NCI-H510A treated with DMSO at 0.1 percent for 48 hours (cell line): Measurements from ENCODE around the gene MED25.

Source experiments
- DNase-seq: peaks from one replicate; lab custom pipeline; 2025; lab: John Stamatoyannopoulos, UW

Gene MED25

GRCh38 chr19:49873834-49874233, 55.7 kb downstream of the MED25 start:
- DNase-seq, result no peak

DNA sequence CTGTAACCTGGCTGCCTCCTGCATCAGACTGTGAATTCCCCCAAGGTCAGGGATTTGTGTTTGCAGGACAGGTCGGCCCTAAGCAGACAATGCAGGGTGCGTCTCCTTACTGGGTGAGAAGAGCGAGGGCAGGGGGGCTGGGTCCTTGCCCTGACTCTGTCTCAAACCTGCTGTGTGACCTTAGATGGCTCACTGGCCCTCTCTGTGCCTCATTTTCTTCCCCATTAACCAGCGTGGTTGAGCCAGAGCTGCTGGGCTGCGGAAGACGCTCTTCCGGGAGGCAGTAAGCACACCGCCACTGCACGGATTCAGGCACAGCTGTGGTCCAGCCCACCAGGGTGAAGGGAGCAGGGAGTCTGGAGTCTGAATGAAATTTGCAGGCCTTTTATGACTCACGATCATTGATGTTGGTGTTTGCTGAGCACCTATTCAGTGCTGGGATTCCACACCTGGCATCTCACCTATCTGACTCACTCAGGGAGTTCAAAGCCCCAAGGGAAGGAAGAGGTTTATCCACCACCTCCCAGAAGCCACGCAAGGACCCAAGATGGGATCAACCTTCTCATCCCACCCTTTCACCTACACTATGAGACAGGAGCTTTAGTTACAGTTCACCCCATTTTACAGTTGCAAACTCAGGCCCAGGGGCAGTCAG, 56.5 kb downstream of the MED25 start:
- no peak for DNase-seq

DNA sequence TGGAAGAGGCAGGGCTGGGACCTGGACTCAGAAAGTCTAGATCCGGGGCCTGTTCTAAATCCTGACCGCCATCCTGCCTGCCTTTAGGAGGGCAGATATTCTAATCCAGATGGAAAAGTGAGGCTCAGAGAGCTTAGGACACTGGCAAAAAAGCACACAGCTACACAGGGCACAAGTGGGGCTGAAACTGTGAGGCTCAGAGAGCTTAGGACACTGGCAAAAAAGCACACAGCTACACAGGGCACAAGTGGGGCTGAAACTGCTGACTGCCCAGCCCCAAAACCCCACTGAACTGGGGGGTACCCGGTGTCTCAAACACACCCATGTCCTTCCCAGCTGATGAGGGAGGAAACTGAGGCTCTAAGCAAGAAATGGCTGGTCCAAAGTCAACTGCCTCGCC, 57.1 kb downstream of the MED25 start:
- no peak for DNase-seq

- peak; percentile 37 for DNase-seq
Observed at GRCh38 chr19:49875857-49876421, 57.9 kb downstream of the MED25 start.

- peak; percentile 97 for DNase-seq
Observed at GRCh38 chr19:49876422-49877019, 58.4 kb downstream of the MED25 start.

- peak; percentile 100 for DNase-seq
Observed at GRCh38 chr19:49877020-49877878, 59.2 kb downstream of the MED25 start, which contains the start of the genes AKT1S1 and TBC1D17. AKT1S1 (minus strand) TSS chr19:49877355; CDS start chr19:49873295, 4,060 bp downstream. TBC1D17 (plus strand) TSS chr19:49877702; CDS start chr19:49877724, 22 bp downstream.

DNA sequence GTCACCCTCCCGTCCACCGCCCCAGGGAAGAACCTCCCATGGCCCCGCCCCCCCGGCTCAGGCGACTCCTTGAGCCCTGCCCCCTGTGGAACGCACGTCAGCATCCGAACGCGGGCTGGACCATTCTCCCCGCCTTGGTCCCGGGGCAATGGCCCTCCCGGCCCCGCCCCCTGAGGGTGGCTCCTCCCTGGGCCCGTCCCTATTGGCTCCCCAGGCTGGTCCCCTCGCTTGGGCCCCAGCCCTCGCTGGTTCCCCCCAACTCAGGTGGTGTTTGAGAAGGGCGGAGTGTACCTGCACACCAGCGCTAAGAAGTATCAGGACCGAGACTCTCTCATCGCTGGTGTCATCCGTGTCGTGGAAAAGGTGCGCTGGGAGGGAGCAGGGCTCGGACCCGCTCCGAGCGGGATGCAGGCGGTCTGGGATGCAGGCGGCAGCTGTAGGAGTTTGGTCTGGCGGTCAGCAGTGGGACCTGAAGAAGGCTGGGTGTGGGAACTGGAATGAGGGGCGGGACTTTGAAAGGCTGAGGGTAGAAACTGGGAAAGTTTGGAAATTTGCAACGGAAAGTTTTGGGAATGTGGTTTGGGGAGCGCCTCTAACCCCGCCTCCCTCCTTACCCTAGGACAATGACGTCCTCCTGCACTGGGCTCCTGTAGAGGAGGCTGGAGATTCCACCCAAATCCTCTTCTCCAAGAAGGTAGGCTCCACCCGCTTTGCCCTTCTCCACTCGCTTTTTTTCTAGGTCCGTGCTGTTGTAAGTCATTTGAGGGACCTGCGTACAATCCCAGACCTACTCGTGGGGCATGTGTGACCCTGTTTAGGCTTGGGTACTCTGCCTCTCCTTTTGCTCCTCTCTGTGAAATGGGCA, 60.0 kb downstream of the MED25 start:
- peak; percentile 91 for DNase-seq

DNA sequence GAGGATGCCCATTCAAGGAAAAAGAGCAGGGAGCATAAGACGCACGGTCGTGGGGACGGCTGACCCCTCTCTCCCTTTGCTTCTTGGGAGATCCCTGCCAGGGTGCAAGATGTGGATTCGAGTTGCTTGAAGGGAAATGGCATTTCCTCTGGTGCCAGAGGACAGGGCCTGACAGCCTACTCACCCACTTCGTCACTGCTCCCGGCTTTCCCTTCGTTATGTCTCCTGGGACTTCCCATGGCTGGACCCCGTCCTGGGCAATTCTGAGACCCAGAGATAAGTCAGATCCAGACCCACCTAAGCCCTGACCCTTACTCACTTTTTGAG, 60.6 kb downstream of the MED25 start:
- DNase-seq, result no peak

DNA sequence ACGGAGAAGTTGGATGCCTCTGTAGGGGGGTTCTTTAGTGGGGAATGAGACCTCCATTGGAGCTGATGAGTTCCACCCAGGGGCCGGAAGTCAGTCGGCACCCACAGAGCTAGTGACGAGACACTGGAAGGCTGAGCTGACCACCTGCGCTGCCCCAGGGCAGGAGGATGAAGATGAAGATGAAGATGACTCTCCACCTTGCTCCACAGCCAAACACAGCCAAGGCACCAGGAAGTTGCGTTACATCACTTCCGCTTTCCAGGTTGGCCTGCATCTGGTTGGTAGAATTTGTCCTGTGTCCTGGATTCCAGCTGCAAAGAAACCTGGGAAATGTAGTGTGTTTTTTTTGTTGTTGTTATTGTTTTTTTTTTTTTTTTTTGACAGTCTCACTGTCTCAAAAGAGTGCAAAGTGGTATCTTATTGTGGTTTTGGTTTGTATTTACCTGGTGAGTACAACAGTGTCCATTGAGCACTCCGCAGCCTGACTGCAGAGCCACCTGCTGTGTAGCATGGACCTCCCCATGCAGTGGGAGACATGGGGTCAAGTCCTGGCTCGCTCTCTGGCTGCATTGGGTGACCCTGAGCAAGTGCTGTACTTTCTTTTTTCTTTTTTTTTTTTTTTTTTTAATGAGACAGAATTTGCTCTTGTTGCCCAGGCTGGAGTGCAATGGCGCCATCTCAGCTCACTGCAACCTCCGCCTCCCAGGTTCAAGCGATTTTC, 61.3 kb downstream of the MED25 start:
- no peak for DNase-seq

GRCh38 chr19:49880162-49880869, 62.2 kb downstream of the MED25 start:
- no peak for DNase-seq

DNA sequence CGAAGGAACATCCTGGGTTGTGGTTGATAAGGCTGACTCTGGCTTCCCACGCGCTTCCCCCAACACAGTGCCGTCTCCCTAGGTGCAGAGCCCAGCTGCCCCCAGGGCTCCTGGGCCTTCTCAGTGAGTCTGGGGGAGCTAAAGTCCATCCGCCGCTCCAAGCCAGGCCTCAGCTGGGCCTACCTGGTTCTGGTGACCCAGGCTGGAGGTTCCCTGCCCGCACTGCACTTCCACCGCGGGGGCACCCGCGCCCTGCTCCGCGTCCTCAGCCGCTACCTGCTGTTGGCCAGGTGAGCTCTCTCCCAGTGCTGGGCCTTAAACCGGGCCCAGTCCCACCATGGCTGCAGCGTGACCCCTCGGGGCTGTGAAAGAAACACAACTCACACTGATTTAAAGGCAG, 63.1 kb downstream of the MED25 start:
- DNase-seq, result no peak

DNA sequence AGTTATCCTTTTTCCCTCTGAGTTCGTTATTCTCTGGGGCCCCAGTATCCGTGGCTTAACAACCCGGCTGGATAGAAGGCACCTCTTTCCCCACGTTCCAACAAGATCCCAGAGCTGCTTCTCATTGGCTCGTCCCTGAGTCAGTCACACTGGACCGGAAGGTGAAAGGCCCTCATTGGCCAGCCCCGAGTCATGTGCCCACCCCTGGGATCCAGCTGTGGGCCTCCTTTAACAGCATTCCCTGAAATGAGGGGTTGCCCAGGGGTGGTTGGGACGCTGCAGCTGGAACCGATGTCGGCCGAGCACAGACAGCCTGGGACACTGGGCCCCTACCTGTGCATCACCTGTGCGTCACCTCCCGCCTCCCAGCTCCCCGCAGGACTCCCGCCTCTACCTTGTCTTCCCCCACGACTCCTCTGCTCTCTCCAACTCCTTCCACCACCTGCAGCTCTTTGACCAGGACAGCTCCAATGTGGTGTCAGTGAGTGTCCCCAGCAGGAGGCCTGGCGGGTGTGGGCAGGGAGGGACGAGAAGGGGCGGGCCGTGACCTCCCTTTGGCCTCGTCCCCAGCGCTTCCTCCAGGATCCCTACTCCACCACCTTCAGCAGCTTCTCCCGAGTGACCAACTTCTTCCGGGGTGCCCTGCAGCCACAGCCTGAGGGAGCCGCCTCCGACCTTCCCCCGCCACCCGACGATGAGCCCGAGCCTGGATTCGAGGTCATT, 63.7 kb downstream of the MED25 start:
- no peak for DNase-seq

GRCh38 chr19:49882643-49883042, 64.6 kb downstream of the MED25 start:
- DNase-seq, result no peak

DNA sequence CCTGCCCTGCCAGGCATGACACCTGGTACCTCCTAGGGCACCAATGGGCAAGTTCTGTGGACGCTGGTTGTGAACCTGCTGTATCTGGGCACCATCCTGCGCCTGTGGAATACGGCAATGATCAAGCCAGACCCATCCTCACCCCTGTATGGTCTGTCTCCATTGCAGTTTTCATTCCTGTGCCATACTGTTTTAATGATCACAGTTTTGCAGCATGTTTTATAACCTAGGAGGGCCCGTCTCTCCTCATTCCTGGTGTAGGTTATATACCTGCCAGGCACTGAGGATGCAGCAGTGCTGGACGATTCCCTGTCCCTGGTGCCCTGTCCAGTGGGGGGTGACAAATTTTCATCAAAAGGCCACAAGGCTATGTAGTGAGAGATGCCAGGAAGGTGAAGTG, 65.0 kb downstream of the MED25 start:
- DNase-seq, result no peak

- DNase-seq, result no peak
Observed at GRCh38 chr19:49884109-49884508, 66.0 kb downstream of the MED25 start.

DNA sequence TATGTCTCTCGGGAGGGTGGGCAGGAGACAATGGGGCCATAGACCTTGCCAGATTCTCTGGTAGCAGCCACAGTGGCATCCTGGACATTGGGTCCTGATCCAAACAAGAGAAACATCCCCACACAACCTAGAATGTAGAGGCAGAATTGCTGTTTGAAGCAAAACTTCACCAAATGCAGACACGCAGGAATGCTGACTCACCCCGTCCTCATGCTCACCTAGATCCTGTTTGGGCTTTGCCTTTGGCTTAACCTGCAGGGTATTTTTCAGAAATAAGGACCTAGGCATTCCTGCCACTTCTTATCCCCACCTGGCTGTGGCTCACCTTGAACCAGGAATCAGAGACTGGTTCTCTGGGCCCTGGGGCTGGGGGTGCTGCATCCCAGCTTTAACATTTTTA, 66.7 kb downstream of the MED25 start:
- DNase-seq, result no peak
